Measurements from ENCODE around the gene NBDY. TPM values are rescaled to one million over a fixed set of nuclear protein-coding genes. Genes with fewer than 3 reads are reported as not detected.

Gene NBDY
- total and polyA plus RNA-seq, 2 of the 13 experiments (the other 11 are each of a cell fraction or from before 2014, with no cell fraction given): 1.4 to 1.7 TPM

DNA sequence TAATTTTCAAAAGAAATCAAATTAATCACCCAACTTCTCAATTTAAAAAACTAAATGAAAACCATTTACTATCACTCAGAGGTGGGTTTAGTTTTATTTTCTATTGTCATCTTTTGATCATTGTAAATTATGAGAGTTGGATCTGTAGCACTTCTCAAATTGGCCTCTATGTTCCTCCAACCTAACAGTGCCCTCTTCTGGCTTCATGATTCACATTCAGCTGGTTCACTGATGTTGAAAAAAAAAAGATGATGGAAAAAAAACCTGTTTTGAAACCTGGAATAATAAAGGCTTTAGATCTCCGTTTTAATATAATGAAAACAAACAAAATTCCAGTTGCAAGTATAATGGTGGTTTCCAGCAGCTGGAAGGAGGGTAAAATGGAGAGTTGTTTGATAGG is 2.4 kb upstream of the NBDY start:
- Histone ChIP-seq H3K27ac (ENCODE audit: extremely low read length, insufficient read depth, low read length) (no peak overlapping the region), H3K9me3 (ENCODE audit: low read length) (no peaks in the 10 kb centered on the region), H3K27me3 (ENCODE audit: control insufficient read depth in 1 of 2, insufficient read depth in 2 of 2, low read length in 2 of 2) (no peaks in the 10 kb centered on the region), H3K9ac (ENCODE audit: insufficient read depth, low read depth, low read length) (no peak overlapping the region), H4K20me1 (ENCODE audit: insufficient read depth, low read length) (no peaks in the 10 kb centered on the region), H3K79me2 (ENCODE audit: insufficient read depth, low read length) (no peaks in the 10 kb centered on the region), H3K4me3 (replicated peaks in 1 of 3; ENCODE audit: insufficient read depth in 1 of 3, low read depth in 2 of 3, low read length in 3 of 3) (no peak overlapping the region), H3K4me2 (ENCODE audit: low read depth, low read length) (no peak overlapping the region), H2AFZ (ENCODE audit: low read length) (no peak overlapping the region), H3K36me3 (replicated peaks in 1 of 2; ENCODE audit: control insufficient read depth in 1 of 2, insufficient read depth in 2 of 2, low read length in 2 of 2) (no peaks in the 10 kb centered on the region), H3K4me1 (ENCODE audit: insufficient read depth, low read length) (no peaks in the 10 kb centered on the region)
- in situ Hi-C loops (cut with HindIII; ENCODE audit: extremely low pct_ligation_motif_present, low pct_unique_long_range_greater_than_20kb) (loop anchor here (25.0 kb wide), 1 partner anchor 439 kb away; no protein-coding TSS in a partner anchor), intact Hi-C loops (cut with micrococcal nuclease; ENCODE audit: unreplicated experiment) (no loop called here)
- ChIA-PET POLR2A (no interaction called here), CTCF (ENCODE audit: low intra/inter-chr PET ratio, low total read pairs) (interaction anchor here (0.7 to 1.6 kb wide), 2 partner anchors 264 to 445 kb away, joined by 4 to 9 read pairs; no protein-coding TSS in a partner anchor)
- 0% methylated on average over 1 of the region's 1 CpG for WGBS (ENCODE audit: low lambda C conversion rate)
- peak; percentile 41 for DNase-seq (ENCODE audit: low spot score)
- TF ChIP-seq, protein P1, sequence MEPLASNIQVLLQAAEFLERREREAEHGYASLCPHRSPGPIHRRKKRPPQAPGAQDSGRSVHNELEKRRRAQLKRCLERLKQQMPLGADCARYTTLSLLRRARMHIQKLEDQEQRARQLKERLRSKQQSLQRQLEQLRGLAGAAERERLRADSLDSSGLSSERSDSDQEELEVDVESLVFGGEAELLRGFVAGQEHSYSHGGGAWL (CRISPR knock-in tag; IDR thresholded peaks at IDR 0.05): no peak
- TF ChIP-seq ZNF460 (CRISPR knock-in tag; IDR thresholded peaks at IDR 0.05; ENCODE audit: borderline replicate concordance): no peak
- no peak for TF ChIP-seq BCL6 (CRISPR knock-in tag; IDR thresholded peaks at IDR 0.05)
- TF ChIP-seq, protein P2, sequence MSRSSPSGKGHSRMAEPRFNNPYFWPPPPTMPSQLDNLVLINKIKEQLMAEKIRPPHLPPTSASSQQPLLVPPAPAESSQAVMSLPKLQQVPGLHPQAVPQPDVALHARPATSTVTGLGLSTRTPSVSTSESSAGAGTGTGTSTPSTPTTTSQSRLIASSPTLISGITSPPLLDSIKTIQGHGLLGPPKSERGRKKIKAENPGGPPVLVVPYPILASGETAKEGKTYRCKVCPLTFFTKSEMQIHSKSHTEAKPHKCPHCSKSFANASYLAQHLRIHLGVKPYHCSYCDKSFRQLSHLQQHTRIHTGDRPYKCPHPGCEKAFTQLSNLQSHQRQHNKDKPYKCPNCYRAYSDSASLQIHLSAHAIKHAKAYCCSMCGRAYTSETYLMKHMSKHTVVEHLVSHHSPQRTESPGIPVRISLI (CRISPR knock-in tag; IDR thresholded peaks at IDR 0.05; ENCODE audit: borderline replicate concordance): peak; percentile 39; the same call in 1 of the 2 replicates
- peak; percentile 32; the same call in 1 of the 2 replicates for TF ChIP-seq RAD21 (CRISPR knock-in tag; IDR thresholded peaks at IDR 0.05)
- TF ChIP-seq HNRNPLL (IDR thresholded peaks at IDR 0.05; ENCODE audit: low read depth, low read length, poor library complexity, severe bottlenecking): no peak
- no peak for TF ChIP-seq SOX6 (IDR thresholded peaks at IDR 0.05)
- no peak for TF ChIP-seq SOX6 (CRISPR knock-in tag; IDR thresholded peaks at IDR 0.05)
- peak; percentile 63 for TF ChIP-seq STAG1 (CRISPR knock-in tag; IDR thresholded peaks at IDR 0.05)
- no peak for TF ChIP-seq ZNF367 (CRISPR knock-in tag; IDR thresholded peaks at IDR 0.05; ENCODE audit: borderline replicate concordance)
- TF ChIP-seq ZNF773 (CRISPR knock-in tag; IDR thresholded peaks at IDR 0.05; ENCODE audit: borderline replicate concordance): no peak
- TF ChIP-seq SMC3 (IDR thresholded peaks at IDR 0.05; ENCODE audit: low read length): peak; percentile 57
- TF ChIP-seq, protein P3, sequence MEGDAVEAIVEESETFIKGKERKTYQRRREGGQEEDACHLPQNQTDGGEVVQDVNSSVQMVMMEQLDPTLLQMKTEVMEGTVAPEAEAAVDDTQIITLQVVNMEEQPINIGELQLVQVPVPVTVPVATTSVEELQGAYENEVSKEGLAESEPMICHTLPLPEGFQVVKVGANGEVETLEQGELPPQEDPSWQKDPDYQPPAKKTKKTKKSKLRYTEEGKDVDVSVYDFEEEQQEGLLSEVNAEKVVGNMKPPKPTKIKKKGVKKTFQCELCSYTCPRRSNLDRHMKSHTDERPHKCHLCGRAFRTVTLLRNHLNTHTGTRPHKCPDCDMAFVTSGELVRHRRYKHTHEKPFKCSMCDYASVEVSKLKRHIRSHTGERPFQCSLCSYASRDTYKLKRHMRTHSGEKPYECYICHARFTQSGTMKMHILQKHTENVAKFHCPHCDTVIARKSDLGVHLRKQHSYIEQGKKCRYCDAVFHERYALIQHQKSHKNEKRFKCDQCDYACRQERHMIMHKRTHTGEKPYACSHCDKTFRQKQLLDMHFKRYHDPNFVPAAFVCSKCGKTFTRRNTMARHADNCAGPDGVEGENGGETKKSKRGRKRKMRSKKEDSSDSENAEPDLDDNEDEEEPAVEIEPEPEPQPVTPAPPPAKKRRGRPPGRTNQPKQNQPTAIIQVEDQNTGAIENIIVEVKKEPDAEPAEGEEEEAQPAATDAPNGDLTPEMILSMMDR (CRISPR knock-in tag; IDR thresholded peaks at IDR 0.05): peak; percentile 54
- TF ChIP-seq, protein P4, sequence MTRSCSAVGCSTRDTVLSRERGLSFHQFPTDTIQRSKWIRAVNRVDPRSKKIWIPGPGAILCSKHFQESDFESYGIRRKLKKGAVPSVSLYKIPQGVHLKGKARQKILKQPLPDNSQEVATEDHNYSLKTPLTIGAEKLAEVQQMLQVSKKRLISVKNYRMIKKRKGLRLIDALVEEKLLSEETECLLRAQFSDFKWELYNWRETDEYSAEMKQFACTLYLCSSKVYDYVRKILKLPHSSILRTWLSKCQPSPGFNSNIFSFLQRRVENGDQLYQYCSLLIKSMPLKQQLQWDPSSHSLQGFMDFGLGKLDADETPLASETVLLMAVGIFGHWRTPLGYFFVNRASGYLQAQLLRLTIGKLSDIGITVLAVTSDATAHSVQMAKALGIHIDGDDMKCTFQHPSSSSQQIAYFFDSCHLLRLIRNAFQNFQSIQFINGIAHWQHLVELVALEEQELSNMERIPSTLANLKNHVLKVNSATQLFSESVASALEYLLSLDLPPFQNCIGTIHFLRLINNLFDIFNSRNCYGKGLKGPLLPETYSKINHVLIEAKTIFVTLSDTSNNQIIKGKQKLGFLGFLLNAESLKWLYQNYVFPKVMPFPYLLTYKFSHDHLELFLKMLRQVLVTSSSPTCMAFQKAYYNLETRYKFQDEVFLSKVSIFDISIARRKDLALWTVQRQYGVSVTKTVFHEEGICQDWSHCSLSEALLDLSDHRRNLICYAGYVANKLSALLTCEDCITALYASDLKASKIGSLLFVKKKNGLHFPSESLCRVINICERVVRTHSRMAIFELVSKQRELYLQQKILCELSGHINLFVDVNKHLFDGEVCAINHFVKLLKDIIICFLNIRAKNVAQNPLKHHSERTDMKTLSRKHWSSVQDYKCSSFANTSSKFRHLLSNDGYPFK (CRISPR knock-in tag; IDR thresholded peaks at IDR 0.05; ENCODE audit: borderline replicate concordance): no peak
- ATAC-seq: no peak
- peak; percentile 12 for FAIRE-seq
- BruUV-seq (replicated peaks): no TSS peak
